A673 (cell line): ENCODE data around the gene NEB.

ENCODE experiments used
- CTCF ChIP-seq: fragments of 300-800, 200-600 bp; sonication (generic); conservative IDR thresholded peaks from 2 replicates; pipeline ENCODE4 v1.5.1; 2017; ENCODE audit warnings: low read depth, mild to moderate bottlenecking, antibody characterized with exemption, low read length, moderate library complexity, mixed read lengths
- EZH2 ChIP-seq: fragments of 200-600 bp; sonication (generic); IDR thresholded peaks from 2 replicates; pipeline ENCODE4 v1.6.1; 2017; ENCODE audit warnings: borderline replicate concordance, low read depth, mild to moderate bottlenecking, mixed read lengths, antibody characterized with exemption, low read length; ENCODE audit not compliant: poor library complexity, severe bottlenecking

DNA sequence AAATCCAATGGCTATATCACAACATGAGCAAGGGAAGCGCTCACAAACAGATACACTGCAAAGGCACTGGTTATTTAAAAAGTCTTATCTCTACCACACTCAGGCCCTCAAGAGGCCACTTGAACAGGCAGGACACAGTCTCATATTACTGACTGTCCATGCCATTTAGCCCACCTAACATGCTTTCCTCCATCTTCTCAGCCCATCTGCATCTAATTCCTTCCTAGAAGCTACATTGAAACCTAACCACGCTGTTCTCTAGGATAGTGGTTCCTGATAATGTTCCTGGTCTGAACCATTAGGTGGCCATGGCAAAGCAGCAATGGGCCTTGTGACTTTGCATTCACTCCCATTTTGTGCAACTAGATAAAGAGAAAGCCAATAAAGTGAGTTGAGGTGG is 22.5 kb upstream of the NEB start:
- no peak for TF ChIP-seq CTCF
- no peak for TF ChIP-seq EZH2
